HG02588 (cell line): ENCODE results near the gene CST6.

Source experiments
- ATAC-seq: cut with Tn5 transposase; IDR thresholded peaks from one replicate; pipeline ENCODE4 v1.9.1; 2021; ENCODE audit warnings: mild to moderate bottlenecking, moderate library complexity; ENCODE audit not compliant: unreplicated experiment

The CST6 gene

DNA sequence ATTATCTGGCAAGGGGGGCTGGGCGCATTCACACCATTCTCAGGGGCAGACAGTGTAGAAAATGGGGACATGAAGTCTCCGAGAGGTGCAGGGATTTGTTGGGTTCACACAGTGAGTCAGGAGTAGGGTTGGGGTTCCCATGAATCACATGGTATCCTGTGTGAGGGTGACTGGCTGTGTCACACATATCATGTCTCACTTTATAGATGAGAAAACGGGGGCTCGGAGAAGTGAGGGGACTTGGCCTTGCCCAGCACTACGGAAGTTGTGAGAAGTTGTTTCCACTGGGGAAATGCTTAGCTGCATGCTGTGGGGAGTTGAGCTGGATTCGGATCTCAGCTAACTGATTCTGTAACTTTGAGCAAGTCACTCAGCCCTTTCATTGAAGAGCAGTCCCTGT, 32.9 kb downstream of the CST6 start:
- no peak for ATAC-seq

DNA sequence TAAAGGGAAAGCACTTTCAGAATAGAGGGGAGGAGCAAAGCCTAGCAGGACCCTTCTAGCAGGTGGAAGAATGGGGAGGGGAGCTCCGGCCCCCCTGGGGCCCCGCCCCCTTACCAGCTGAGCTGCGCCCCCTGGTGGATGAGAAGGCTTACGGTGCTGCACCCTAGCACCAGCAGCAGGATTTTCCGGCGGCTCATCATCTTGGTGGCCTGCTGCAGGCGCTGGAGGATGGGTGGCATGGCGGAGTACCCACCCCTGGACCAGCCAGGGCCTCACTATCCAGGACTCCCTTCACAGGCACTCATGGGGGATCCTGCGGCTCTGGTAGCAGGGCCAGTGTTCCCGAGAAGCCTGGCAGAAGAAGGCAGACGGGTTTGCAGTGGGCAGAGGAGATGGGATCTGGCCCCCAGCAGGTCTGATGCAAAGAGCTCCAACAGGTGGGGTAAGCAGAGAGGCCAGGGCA, 33.4 kb downstream of the CST6 start:
- no peak for ATAC-seq

DNA sequence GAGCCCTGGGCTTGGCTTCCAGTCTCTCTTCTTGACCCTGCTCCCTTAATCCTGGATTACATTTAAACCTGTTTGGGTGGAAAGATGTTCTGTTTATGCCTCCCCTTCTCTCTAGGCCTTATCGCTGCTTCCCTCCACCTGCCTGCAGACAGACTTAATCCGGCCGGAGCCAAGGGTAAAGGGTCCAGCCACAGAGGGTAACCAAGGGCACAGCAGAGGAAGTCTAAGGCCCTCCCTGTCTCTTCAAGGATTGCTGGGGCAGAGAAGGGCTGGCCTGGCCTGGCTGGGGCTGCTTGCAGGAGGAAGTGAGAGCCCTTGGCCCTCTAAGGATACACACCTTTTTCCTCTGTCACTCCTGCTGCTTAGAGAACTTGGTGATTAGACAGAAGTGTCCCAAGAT, 35.1 kb downstream of the CST6 start:
- no peak for ATAC-seq

DNA sequence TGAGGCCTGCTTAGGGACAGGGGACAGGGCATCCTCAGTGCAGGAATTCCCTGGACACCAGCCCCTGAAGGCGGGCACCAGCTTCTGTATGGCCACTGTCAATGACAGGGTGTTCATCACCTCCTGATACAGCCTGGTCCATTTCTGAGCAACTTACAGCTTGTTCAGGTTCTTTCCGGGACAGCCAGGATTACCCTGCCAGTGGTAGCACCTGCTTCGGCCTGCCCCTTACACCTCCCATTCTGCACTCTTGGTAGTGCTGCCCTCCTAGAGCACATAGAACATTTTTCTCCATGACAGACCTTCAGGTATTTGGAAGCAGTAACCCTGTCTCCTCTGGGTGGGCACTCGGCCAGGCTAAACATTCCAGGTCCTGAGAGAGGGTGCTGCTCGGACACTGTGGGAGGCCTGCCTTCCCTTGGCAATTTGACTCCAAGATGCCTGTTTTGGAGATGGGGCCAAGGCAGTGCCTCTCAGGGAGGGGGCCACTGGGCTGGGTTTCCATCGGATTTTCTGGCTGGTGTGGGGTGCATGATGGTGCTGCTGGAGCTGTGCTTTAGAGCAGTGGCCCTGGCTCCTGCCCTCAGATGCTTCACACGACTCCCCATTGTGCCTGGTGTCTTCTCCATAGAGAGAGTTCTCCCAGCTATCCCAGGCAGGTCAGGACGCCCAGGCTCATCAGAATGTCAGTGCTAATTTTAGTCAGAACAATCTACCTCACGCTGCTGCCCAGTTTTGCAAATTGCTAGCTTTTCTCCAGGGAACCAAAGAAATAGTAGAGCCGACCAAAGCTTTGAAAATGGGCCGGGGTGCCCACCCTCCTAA, 35.9 kb downstream of the CST6 start:
- no peak for ATAC-seq

DNA sequence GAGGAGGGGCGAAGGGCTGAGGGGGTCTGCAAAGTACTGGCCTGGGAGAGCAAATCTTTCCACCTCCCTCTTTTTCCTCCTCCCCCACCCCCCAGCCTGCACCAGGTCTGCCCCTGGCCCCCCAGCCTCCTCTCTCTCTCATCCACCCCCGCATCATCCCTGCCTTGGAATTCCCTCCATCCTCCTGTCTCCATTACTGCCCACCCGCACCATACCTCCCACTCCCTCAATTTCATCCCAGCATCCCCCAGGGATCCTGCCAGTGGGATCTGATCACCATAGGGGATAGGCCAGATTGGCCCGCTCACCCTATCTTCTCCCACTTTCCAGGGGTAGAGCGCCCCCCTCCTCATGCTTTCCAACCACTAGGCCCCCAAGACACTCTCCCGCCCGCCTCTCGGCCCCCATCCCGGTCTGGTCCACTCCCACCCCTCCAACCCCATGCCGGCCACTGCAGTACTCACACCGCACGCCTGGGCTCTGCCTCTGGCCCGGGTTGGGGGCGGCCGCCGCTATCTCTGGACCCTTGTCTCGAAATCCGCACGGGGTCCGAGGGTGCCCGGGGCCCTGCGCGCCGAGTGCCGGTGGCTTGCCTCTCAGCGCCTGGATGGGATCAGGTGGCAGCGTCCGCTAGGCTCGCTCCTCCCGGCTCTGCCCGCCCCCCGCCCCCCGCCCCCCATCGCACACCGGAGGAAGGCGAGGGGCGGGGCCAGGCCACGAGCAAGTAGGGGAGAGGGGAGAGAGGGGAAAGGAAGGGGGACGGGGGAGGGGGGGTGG, 36.9 kb downstream of the CST6 start, which contains the start of gene GAL3ST3:
TSS of gene GAL3ST3 (minus strand) at position 615 of the 777 bp plus-strand sequence. CDS start 3,746 bp downstream, outside the sequence.
- ATAC-seq: no peak

DNA sequence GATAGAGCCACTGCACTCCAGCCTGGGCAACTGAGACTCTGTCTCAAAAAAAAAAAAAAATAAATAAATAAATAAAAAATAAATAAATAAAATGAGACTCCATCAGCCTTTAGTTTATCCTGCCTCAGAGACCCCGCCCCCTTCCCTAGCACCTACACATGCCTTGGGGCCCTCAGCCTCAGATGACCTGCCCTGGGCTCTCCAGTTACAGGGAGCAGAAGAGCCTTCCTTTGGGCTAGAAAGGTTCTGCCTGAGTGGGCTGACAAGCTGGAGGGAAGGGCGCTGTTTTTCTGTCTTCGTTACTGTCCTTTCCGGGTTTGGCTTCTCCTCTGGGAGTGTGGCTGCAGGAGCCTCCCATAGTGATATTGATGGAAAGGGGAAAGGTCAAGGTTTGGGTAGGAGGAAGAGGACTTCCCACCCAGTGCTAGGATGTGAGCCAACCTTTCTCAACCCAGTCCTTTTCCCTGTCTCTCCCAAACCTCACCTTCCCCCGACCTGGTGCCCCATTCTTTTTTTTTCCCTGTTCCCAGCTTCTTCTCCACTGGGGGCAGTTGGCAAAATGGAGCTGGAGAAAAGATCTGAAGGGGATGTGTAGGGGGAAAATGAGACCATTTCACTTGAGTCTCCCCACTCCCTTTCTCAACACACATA, 38.9 kb downstream of the CST6 start:
- ATAC-seq: no peak

DNA sequence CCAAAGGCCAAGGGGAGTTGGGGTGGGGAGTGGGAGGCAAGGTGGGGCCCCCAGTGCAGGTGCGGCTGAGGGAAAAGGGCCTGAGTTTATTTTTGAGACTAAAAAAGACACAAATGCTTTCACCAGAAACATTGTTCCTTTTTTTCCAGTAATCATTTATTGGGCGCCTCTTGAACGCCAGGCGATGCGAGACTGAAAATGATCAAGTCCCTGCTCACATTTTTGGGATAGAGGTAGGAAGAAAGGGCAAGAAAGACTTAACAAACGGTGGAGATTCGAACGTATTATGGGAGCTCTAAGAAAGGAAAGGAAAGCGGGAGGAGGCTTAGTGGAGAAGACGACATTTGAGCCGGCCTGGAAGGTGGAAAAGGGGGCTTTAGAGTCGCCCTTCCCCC, 39.6 kb downstream of the CST6 start:
- no peak for ATAC-seq

DNA sequence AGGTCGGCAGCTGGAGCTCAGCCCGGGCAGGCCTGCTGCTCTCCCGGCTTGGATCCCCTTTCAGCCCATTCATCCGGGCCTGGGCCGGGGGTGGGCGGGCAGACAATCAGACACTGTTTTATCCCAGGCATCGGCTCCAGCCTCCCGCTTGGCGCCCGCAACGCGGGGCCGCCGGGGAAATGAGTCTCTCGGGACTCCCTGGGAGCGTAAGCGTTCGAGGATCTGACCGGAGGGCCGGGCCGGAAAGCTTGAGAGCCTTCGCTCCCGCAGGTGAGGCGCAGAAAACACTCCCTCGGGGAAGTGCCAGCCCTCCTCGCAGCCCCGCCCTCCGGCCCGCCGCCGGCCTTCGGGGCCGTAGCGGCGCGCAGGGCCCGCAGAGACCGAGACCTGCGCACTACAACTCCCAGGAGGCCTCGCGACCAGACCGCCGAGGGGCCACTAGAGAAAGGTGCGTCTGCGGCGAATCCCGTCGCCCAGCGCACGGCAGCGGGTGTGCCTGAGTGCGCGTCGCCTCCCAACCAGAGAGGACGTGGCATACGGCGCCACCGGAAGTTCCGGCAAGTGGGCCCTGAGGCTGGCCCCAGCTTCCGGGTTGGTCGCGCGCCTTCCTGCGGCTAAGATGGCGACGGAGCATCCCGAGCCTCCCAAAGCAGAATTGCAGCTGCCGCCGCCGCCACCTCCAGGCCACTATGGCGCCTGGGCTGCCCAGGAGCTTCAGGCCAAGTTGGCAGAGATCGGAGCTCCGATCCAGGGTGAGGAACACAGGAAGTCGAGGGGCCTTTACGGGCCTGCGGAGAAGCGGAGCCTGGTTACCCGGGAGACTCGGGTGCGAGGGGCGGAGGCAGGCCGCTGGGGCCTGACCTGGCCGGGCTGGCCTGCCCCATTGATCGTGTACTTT, 40.2 kb downstream of the CST6 start, which contains the start of gene SF3B2:
TSS of gene SF3B2 (plus strand) at position 599 of the 898 bp plus-strand sequence. CDS start at position 620, 21 bp downstream.
- peak; percentile 92 for ATAC-seq

DNA sequence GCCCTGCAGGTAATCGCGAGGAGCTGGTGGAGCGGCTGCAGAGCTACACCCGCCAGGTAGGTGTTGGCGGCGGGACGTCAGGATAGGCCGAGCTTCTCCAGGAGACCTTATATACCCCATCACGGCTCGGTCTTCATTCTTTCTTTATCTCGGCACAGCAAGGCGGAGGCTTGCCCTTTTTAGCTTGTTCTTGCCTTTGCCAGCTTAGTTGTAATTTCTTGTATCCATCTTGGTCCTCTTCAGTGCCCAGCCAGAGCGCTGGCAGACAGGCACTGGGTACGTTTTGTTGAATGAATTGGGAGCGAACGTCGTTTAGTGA, 40.8 kb downstream of the CST6 start:
- no peak for ATAC-seq

DNA sequence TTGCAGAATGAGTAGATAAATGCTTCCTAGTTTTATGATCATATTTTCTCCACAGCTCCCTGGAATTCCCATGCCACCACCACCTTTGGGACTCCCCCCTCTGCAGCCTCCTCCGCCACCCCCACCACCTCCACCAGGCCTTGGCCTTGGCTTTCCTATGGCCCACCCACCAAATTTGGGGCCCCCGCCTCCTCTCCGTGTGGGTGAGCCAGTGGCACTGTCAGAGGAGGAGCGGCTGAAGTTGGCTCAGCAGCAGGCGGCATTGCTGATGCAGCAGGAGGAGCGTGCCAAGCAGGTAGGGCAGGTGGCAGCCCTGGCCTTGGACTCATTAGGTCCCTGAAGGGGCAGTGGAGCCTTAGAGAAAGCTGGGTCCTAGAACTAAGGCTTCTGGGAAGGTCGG, 43.2 kb downstream of the CST6 start:
- no peak for ATAC-seq

DNA sequence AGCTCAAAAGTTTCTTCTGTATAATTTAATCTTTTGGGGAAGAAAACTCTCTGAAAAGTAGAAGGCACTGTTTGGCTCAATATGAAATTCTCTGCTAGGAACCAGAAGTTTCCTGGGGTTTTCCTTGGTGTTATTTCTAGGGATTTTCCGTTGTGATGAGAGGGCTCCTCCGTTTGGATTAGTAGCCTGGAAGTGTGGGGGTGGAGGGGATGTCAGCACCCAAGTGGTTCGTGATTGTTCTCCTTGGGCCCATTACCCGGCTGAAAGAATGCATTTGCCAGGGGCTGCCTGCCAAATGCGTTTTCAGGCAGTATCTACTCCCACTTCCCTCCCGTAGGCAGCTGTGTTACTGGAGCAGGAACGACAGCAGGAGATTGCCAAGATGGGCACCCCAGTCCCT, 44.7 kb downstream of the CST6 start:
- ATAC-seq: no peak

DNA sequence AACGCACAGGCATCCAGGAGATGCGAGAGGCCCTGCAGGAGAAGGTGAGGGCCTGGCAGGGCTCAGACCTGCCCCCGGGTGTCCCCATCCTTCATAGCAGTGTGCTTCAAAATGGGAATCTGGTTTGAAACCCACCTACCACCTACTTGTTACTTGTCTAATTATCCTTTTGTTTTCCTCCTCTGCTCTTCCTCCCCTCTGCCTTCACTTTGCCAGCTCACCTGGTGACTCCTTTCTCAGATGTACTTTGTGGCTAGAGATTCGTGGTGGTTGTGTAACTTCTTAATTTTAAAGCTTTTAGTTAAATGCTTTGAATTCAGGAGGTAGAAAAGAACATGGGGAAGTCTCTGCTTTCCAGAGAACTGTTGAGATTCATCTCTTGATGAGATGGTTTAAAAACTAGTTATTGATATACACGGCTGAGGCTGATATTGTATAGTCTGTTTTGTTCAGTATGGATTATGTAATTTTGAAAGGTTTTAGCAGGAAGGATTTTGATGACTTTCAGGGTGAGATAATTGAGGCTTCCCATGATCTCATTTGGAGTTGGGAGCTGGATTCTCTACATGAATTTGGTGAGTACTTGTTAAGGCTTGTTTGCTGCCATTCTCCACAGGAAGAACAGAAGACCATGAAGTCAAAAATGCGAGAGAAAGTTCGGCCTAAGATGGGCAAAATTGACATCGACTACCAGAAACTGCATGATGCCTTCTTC, 48.3 kb downstream of the CST6 start:
- ATAC-seq: no peak

DNA sequence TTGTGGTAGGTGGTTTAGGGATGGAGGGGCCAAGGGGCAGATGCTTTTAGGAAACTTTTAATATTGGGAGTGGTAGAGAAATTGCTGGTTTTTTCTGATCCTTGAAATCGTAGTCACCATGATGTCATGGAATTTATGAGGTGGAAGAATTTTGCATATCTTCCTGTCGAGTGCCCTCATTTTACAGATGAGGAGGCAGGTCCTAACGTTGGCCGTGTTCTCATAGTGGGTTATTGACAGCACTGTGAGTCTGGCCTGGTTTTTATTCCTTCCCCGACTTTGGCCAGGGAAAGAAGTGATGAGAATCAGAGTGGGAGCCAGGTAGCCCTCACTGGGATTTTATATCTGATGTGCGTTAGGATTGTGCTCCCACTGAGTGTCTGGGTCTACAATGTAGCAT, 49.5 kb downstream of the CST6 start:
- ATAC-seq: no peak

DNA sequence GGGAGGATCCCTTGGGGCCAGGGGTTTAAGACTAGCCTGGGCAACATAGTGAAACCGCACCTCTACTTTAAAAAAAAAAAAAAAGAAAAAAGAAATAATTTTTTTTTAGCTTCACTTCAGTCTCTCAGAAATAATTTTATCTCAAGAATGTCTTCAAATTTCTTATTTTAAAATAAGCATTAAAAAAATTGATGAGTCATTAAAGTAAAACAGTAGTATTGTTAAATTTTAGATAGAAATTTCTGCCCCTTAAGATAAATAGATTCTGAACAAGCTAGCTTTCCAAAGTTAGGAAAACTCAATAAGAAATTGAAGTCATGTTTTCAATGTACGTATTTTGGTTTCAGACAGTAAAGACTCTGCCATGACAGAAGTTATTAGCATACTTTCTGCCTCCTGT, 50.6 kb downstream of the CST6 start:
- no peak for ATAC-seq
